ENCODE data around the gene FNDC7. TPM values are rescaled to one million over a fixed set of nuclear protein-coding genes. Genes with fewer than 3 reads are reported as not detected.

Gene FNDC7
- total and polyA plus RNA-seq, 9 of the 15 experiments (the other 6 are each of a cell fraction or from before 2014, with no cell fraction given): not detected

- TF ChIP-seq AFF4 (CRISPR knock-in tag; IDR thresholded peaks at IDR 0.05) (peak; percentile 87; the same call in 1 of the 2 replicates), ZBTB12 (CRISPR knock-in tag; IDR thresholded peaks at IDR 0.05) (peak; percentile 87), FOS (IDR thresholded peaks at IDR 0.05; ENCODE audit: extremely low read depth, insufficient read length) (peak; percentile 60), SMARCC2 (IDR thresholded peaks at IDR 0.05; ENCODE audit: low read depth) (no peak), ZBTB11 (CRISPR knock-in tag; IDR thresholded peaks at IDR 0.05) (peak in 2 of 3 experiments; percentile 47 to 91; a peak in 3 of 6 replicates), NR0B1 (IDR thresholded peaks at IDR 0.05; ENCODE audit: partially characterized antibody) (no peak), EZH2 (IDR thresholded peaks at IDR 0.05; ENCODE audit: borderline replicate concordance, low read depth, low read length) (no peak), KDM5B (IDR thresholded peaks at IDR 0.05; ENCODE audit: insufficient replicate concordance, low read depth, low read length) (peak; percentile 97), GABPB2 (CRISPR knock-in tag; conservative IDR thresholded peaks at IDR 0.05) (no peak), KDM2B (CRISPR knock-in tag; IDR thresholded peaks at IDR 0.05) (peak; percentile 27; the same call in 1 of the 2 replicates), ZNF174 (CRISPR knock-in tag; IDR thresholded peaks at IDR 0.05) (no peak), NCOA6 (IDR thresholded peaks at IDR 0.05) (no peak), MTA2 (IDR thresholded peaks at IDR 0.05; ENCODE audit: low read depth) (no peak), SREBF2 (CRISPR knock-in tag; IDR thresholded peaks at IDR 0.05) (0 out of 2 replicates have a peak, but pooled peaks have one; percentile 83), SRF (CRISPR knock-in tag; IDR thresholded peaks at IDR 0.05) (peak in 1 of 2 experiments; percentile 46; a peak in 1 of 4 replicates)
Measured at GRCh38 chr1:108691942-108692723, 20.6 kb upstream of the FNDC7 start, which contains the start of gene PRPF38B (continued).
